Upper lobe of right lung (tissue), 1 donor: Measurements from ENCODE around the gene TAF5. TPM values are rescaled to one million over a fixed set of nuclear protein-coding genes. Genes with fewer than 3 reads are reported as not detected.

Experiments
- ATAC-seq: fragments of 200-7000 bp; cut with Tn5 transposase; one replicate; pipeline ENCODE4 v1.9.1; 2020; ENCODE audit warnings: mild to moderate bottlenecking, moderate library complexity
- DNase-seq: peaks from one replicate; pipeline ENCODE4 v3.0.0-alpha.2; 2020
- H3K27ac ChIP-seq: fragments of 200-600 bp; one replicate; pipeline ENCODE4 v1.8.0; 2022
- H3K27me3 ChIP-seq: fragments of 200-600 bp; one replicate; pipeline ENCODE4 v1.8.0; 2022; ENCODE audit warnings: mild to moderate bottlenecking
- H3K36me3 ChIP-seq: fragments of 200-600 bp; one replicate; pipeline ENCODE4 v1.8.0; 2022
- H3K4me1 ChIP-seq: fragments of 200-600 bp; one replicate; pipeline ENCODE4 v1.8.0; 2022
- H3K4me3 ChIP-seq: fragments of 200-600 bp; one replicate; pipeline ENCODE4 v1.8.0; 2022; ENCODE audit warnings: mild to moderate bottlenecking
- H3K9me3 ChIP-seq: fragments of 200-600 bp; one replicate; pipeline ENCODE4 v1.8.0; 2022
- intact Hi-C: fragments of 100-400 bp; cut with DNase I; formaldehyde crosslinking; loops from one replicate; pipeline ENCODE4 v1.11.0; 2022
- total RNA-seq: library from RNA; stranded (reverse); fragmentation: NEBNext Ultra II Directional; extraction: Animal tissue kit (Norgen Biotek cat#: 25700); gene quantifications from one replicate; pipeline ENCODE4 v1.2.1, GENCODE V29; 2021
- TF ChIP-seq, protein P1 (sequence below): fragments of 200-600 bp; IDR thresholded peaks from one replicate; pipeline ENCODE4 v1.8.0; 2022; ENCODE audit warnings: antibody characterized with exemption
- donor health status: DM: no; HTN: yes; CAD: no; lungs with severe emphysema.

The TAF5 gene
- total RNA-seq, 1 donor from 2014 or later = 4.1 TPM

DNA sequence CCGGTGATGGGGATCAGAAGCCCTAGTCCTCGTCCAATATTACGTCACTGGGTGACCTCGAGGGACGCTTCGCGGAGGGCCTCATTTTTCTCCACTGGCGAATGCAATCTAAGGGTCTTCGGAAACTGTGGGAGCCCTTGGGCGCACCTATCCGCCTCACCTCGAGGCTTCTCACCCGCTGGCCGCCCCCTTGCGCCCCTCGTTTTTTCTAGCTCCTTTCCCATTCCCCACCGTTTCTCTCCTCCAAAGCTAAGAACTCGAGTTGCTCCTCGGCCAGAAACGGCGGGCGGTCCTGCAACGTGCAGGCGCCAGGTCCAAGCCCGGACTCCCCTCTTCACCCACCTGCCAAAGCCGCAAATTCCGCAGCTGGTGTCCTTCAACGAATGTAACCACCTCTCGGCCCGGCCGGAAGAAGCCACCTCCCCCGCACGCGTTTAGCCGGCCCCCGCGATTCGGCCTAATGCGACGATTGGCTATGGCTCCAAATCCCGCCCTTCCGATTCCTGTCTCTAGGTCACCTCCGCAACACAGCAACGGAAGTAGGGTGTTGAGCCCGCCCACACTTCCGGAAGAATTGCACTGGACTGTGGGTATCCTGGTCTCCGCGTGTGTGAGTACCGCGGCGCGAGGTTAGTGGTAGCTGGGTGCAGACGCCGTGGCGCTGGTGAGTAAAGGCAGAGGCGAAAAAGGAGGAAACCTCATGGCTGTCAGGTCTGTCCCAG, 28.5 kb downstream of the TAF5 start, which contains the start of the genes ATP5MK and PDCD11:
ATP5MK (minus strand) TSS at position 409 of the 722 bp plus-strand sequence. CDS start 4,018 bp downstream, outside the sequence.
PDCD11 (plus strand) TSS at position 560 of the 722 bp plus-strand sequence. CDS start 1,801 bp downstream, outside the sequence.
- no peaks in the 10 kb centered on the region for H3K27me3 ChIP-seq
- peak within 1 kb of the TSS; percentile 76 for H3K4me3 ChIP-seq
- peak; percentile 98 for DNase-seq
- intact Hi-C loops = no loop called here
- TF ChIP-seq, protein P1, sequence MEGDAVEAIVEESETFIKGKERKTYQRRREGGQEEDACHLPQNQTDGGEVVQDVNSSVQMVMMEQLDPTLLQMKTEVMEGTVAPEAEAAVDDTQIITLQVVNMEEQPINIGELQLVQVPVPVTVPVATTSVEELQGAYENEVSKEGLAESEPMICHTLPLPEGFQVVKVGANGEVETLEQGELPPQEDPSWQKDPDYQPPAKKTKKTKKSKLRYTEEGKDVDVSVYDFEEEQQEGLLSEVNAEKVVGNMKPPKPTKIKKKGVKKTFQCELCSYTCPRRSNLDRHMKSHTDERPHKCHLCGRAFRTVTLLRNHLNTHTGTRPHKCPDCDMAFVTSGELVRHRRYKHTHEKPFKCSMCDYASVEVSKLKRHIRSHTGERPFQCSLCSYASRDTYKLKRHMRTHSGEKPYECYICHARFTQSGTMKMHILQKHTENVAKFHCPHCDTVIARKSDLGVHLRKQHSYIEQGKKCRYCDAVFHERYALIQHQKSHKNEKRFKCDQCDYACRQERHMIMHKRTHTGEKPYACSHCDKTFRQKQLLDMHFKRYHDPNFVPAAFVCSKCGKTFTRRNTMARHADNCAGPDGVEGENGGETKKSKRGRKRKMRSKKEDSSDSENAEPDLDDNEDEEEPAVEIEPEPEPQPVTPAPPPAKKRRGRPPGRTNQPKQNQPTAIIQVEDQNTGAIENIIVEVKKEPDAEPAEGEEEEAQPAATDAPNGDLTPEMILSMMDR = peak; percentile 20
- H3K4me1 ChIP-seq = peaks cover 21% of the 10 kb centered on the region
- peak; percentile 100 for ATAC-seq
- peak within 1 kb of the TSS; percentile 85 for H3K27ac ChIP-seq
- peaks cover 44% of the 10 kb centered on the region for H3K36me3 ChIP-seq
- H3K9me3 ChIP-seq = no peaks in the 10 kb centered on the region

DNA sequence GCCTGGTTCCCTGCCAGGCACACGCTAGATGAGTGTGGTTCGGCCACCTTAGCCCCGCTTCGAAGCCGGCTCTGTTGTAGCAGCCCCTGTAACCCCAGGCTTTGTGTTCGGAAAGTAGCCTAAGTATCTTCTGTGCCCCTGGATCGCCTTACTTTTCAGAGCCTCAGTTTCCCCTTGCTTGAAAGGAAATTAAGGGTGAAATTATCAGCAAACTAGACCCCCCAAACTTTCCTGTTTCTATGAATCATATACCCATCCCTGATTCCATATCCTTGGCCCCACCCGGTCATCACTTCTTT, 29.0 kb downstream of the TAF5 start:
- Histone ChIP-seq H3K36me3 (peaks cover 44% of the 10 kb centered on the region), H3K4me3 (peak overlapping the region; percentile 76), H3K9me3 (no peaks in the 10 kb centered on the region), H3K27ac (peak overlapping the region; percentile 61), H3K27me3 (no peaks in the 10 kb centered on the region), H3K4me1 (peaks cover 21% of the 10 kb centered on the region)
- DNase-seq (no peak), ATAC-seq (no peak)
- intact Hi-C loops = no loop called here
- TF ChIP-seq, protein P1 = no peak

DNA sequence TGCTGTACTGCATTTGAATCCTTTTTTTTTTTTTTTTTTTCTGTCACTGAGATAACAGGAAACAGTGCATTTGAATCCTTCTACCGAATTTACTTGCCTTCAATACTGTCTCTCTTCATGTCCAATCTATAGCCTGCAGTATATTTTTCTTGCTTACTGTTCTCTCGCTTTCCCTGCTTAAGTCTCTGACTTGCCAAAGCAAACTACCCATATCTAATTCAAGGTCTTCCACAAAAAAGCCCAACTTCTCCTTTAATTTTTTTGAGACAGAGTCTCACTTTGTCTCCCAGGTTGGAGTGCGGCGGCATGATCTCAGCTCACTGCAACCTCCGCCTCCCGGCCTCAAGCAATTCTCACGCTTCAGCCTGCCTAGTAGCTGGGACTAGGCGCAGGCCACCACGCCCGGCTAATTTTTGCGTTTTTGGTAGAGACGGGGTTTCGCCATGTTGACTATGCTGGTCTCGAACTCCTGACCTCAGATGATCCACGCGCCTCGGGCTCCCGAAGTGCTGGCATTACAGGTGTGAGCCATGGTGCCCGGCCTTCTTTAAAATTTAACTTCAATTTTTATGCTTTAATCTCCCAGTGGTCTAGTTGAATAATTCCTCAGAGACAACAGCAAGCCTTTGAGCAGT, 29.5 kb downstream of the TAF5 start:
- Histone ChIP-seq H3K27me3 (no peaks in the 10 kb centered on the region), H3K36me3 (peaks cover 43% of the 10 kb centered on the region), H3K27ac (no peak overlapping the region), H3K9me3 (no peaks in the 10 kb centered on the region), H3K4me3 (peak overlapping the region; percentile 76), H3K4me1 (peaks cover 21% of the 10 kb centered on the region)
- intact Hi-C loops = no loop called here
- ATAC-seq = no peak
- DNase-seq = no peak
- TF ChIP-seq, protein P1 = no peak

DNA sequence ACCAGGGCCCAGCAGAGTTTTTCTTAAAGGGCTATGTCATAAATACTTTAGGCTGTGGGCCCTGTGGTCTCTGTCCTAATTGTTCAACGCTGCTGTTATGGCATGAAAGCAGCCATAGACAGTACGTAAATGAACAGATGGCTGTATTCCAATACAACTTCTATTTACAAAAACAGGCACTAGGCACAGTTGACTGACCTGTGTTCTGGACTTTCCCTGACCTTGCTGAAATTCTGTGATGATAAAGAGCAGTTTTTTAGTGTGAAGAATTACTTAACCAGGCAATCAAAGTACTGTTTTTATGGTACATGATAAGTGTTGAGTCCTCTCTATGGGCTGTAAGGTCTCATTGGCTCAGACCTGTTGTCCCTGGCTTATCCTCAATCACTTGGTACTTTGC, 45.8 kb downstream of the TAF5 start:
- intact Hi-C loops = no loop called here
- H3K9me3 ChIP-seq = no peaks in the 10 kb centered on the region
- no peak for DNase-seq
- peaks cover 100% of the 10 kb centered on the region for H3K36me3 ChIP-seq
- no peak overlapping the region for H3K4me3 ChIP-seq
- H3K27me3 ChIP-seq = no peaks in the 10 kb centered on the region
- no peaks in the 10 kb centered on the region for H3K4me1 ChIP-seq
- H3K27ac ChIP-seq = no peak overlapping the region
- no peak for ATAC-seq
- TF ChIP-seq, protein P1 = no peak

DNA sequence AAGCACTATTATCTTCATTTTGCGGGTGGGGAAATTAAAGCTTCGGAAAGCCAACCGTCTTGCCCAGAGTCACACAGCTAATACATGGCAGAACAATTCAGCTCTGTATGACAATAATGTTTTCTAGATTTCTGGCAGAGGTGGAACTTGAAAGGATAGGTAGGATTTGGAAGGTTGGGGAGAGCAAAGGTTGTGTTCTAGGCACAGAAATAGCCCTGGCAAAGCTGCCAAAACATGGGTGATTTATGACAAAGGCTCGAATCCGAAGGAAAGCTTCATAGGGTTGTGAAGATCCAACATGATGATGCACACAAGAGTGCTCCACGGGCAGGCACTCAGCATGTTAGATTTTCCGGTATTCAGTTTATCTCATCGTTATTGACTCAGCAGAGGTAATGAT, 47.8 kb downstream of the TAF5 start:
- Histone ChIP-seq H3K36me3 (peaks cover 100% of the 10 kb centered on the region), H3K27ac (no peak overlapping the region), H3K9me3 (no peaks in the 10 kb centered on the region), H3K27me3 (no peaks in the 10 kb centered on the region), H3K4me3 (no peak overlapping the region), H3K4me1 (no peaks in the 10 kb centered on the region)
- intact Hi-C loops = no loop called here
- no peak for DNase-seq
- TF ChIP-seq, protein P1 = no peak
- no peak for ATAC-seq
